NCI-H774 (cell line): Measurements from ENCODE around the gene RPS16.

Experiments used
- DNase-seq: peaks from one replicate; lab custom pipeline; 2025; lab: John Stamatoyannopoulos, UW

The RPS16 gene

DNA sequence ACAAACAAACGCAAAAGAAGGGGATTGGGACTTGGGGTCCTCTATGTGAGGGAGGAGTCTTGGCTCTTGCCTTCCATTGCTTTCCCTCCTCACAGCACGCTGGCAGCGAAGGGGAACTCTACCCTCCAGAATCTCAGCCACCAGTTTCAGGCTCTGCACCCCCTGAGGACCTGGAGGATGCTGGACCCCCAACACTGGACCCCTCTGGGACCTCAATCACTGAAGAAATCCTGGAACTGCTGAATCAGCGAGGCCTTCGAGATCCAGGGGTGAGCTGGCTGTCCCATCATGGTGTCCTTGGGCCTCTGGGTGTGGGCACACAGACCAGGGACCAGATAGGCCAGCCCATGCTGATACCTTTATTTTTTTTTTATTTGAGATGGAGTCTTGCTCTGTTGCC, 13.7 kb downstream of the RPS16 start:
- DNase-seq, result no peak

DNA sequence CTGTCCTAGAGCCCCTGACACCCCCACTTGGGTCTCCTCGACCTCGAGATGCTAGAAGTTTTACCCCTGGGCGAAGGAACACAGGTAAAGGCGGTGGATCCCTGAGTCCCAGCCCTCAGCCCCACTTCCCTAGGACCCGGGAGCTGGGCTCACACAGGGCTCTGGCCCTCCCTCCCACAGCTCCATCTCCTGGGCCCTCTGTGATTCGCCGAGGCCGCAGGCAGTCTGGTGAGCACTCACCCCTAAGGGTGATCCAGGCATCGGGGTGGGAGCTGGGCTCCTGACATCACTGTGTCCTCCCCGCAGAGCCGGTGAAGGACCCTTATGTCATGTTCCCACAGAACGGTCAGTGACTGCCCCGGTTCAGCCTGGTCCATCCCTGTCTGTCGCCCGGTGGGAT, 15.0 kb downstream of the RPS16 start:
- DNase-seq, result no peak

DNA sequence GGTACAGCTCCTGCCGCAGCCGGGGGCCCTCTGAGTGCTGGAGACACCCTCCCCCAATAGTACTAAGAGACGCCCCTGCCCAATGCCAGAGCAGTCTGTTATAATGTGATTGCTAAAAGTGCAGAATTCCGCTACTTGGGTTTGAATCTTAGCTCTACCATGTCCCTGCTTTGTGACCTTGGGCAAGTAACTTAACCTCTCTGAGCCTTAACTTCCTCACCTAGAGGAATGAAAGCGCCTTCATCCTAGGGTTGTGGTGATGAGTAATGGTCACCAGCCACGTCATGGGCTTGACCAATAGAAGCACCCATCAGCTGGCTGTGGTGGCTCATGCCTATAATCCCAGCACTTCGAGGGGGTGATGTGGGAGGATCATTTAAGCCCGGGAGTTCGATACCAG, 16.7 kb downstream of the RPS16 start:
- DNase-seq, result no peak

DNA sequence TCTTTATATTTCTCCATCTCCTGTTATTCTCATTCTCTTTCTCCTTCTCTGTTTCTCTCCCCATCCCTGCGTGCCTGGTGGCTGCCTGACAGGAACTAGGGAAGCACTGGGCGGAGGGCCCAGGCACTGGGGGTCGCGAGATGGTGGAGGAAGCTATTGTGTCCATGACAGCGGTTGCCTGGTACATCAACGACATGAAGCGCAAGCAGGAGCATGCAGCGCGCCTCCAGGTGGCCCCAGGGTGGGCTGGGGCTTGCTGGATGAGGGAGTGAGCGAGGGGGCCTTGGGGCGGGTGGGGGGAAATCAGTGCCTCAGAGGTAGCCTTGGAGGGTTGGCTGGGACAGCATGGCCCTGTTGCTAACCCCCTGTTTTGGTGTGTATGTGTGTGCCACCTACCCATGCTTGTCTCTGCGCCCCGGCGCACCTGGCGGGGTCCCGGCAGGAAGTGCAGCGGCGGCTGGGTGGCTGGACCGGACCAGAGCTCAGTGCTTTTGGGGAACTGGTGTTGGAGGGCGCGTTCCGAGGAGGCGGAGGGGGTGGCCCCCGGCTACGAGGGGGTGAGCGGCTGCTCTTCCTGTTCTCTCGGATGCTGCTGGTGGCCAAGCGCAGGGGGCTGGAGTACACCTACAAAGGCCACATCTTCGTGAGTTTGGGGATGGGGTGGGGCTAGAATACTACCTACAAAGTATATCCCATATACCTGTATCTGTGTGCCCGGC, 18.1 kb downstream of the RPS16 start:
- DNase-seq, result no peak

DNA sequence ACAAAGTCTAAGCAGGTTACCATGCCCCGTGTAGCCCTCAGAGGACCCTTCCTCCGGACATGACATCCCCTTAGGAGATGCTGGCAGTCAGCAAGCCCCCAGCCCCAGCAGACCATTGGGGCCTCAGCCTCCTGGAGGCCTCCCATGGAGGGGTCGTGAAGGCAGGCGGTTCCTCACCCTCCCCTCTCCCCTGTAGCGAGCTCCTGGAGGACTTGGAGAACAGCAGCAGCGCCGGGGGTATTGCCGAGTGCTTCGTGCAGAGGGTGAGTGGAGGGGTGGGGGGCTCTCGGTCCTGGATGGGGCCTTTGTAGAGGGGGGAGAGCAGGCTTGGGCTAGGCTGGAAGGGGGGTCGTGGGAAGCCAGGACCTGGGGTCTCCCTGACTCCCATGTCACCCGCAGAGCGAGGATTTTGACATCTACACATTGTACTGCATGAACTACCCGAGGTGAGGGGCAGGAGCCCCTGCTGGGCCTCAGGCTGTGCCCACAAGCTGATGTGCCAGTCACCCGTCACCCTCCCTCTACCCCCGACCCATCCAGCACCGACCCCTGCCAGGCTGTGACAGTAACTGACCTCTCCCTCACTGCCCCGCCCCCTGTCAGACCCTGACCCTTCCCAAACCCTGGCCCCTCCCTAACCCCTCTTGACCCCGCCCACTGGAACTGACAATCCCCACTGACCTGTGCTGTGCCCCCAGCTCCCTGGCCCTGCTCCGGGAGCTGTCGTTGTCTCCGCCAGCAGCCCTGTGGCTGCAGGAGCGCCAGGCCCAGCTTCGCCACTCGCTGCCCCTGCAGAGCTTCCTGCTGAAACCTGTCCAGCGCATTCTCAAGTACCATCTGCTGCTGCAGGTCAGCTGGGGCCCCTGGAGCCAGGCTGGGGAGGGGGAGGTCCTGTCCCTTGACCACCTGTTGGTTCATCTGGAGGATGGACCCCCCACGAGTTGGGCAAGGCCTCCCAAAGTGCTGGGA, 19.3 kb downstream of the RPS16 start:
- no peak for DNase-seq

DNA sequence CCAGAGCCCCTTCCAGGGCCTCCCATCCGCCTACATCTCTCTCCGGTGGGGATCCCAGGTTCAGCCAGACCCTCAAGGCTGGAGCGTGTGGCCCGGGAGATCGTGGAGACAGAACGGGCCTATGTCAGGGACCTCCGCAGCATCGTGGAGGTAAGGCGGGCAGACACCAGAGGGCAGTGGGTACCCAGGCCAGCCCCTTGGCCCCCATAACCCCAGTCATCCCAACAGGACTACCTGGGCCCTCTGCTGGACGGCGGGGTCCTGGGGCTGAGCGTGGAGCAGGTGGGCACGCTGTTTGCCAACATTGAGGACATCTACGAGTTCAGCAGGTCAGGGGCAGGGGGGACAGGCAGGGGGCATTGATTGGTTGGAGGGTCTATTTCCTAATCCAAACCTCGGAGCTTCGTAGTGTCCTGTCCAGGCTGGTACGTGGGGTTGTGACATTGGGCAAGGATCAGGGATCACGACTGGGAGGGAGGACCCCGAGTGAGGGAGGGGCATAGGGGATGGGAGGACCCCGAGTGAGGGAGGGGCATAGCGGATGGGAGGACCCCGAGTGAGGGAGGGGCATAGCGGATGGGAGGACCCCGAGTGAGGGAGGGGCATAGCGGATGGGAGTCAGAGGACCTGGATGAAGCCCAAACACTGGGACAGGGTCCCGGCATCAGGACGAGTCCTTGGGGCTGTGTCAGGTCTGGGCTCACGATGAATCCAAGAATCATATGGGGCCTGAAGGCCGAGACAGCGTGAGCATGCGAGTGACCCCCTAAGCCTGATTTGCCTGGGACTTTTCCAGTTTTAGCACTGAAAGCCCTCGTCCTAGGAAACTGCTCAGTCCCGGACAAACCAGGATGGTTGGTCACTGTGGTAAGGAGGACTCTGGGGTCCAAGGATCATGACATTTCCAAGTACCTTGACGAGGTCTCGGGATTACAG, 20.4 kb downstream of the RPS16 start:
- DNase-seq, result no peak

DNA sequence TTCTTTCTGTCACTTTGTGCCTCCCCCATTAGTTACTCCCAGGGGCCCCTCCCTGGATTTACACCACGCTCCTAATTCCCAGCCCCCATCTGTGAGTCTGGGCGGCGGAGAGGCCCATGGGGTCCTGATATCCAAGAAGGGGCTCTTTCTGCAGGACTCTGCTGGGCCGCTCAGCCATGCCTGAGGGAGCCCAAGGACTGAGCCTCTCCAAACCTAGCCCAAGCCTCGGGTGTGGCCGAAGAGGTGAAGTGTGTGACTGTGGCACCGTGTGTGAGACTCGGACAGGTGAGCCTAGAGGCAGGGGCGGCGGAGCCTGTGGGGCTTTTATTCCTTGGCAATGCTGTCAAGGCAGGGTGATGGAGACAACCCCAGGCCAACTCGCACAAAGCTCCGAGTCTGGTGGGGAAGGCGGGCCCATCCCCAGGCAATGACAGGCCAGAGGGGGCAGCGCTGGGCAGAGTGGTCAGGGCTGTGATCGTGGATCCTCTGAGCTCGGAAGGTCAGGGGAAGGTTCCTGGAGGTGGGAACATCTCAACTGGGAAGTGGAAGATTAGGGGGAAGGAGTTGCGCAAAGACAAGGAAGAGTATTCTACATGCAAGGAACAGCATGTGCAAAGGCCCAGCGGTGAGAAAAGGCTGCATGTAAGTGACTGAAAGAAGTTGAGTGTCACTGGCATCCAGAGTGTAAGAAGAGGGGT, 21.7 kb downstream of the RPS16 start:
- no peak for DNase-seq

DNA sequence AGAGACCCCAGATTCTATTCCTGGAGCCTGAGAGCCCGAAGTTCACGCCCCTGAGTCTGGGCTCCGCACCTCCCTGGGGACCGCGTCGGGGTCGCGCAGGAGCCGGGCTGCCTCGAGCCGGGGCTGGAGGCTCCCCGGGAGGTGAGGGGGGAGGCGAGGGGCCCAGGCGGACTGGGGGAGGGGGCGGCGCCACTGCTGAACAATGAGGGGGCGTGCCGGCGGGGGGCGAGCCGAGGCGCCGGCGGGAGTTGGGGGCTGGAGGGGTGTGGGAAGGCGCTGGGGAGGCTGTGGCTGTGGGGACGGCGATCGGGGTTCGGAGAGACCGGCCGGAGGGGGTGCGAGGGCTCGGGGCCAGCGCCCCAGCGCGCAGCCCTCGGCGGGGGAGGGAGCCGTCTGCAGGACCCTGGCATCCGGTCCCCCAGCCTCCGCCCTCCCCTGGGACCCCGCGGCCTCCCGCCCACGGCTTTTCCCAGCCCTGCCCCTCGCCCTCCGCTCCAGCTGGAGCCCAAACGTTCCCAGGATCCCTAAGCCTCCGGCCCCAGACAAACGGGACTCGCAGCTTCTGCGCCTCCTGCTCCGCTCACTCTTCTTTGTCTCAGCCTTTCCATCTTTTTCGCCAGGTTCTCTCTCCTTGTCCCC, 22.4 kb downstream of the RPS16 start:
- no peak for DNase-seq

DNA sequence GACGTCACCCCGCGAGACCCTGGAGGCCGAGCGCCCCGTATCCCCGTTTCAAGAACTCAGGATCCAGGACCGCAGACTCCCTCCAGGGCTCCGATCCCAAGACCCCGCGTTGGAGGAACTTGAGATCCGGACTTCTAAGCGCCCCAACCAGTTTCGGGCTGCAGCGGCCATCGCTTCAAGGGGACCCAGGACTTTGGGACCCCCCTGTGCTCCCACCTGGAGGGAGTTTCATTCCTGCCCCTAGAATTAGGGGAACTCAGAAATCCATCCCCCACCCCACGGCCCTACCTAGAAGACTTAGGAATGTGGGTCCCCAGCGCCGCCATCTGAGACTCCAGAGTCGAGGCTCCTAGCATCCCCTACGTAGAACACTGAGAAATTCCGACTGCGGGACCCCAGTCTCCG, 22.9 kb downstream of the RPS16 start:
- DNase-seq, result no peak

DNA sequence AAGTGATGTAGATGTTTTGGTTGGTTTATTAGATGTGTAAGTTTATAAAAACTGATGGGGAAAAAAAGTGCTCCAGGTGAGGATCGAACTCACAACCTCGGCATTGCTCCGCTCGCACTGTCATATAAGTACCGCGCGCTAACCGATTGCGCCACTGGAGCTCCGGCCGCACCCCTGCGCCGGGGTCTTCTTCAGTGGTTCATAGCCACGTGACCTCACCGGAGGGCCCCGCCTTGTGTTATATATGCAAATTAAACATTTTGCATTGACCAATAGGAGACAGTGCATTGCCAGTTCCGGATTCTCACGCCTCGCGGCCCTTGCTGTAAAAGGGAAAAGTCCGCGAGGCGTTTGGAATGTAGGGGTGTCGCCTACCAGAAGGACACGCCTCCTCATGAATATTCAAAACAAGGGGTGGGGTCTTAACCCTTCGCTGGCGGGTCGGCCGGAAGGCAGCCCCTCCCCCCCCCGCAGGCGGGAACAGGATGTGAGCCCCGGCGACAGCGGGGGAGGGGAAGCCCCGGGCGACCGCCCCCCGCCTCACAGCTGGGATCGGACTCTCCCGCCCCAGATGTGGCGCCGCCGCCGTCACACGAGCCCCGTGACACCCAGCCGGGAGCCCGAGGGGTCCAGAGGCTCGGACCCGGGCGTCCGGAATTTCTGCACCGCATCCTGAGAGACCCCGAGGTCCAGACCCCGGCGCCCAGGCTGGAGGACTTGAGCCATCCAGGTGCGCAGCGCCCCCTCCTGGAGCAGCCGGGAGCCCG, 23.5 kb downstream of the RPS16 start, which contains the start of gene PLEKHG2:
Gene PLEKHG2, plus strand, starts transcription at position 570 of the 767 bp plus-strand sequence. CDS start 1,418 bp downstream, outside the sequence.
- DNase-seq, result peak; percentile 98

DNA sequence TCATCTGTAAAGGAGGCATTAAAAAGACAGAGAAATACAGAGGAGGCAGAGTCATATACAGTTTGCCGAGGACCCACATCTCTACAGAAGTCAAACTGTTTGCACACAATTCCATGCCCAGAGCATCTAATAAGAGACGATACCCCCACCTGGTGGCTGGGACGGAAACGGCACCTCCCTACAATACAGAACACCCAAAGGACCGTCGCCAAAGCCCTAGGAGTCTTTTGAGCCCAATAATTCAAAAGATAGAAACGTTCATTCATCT, 24.0 kb downstream of the RPS16 start:
- DNase-seq, result peak; percentile 81

DNA sequence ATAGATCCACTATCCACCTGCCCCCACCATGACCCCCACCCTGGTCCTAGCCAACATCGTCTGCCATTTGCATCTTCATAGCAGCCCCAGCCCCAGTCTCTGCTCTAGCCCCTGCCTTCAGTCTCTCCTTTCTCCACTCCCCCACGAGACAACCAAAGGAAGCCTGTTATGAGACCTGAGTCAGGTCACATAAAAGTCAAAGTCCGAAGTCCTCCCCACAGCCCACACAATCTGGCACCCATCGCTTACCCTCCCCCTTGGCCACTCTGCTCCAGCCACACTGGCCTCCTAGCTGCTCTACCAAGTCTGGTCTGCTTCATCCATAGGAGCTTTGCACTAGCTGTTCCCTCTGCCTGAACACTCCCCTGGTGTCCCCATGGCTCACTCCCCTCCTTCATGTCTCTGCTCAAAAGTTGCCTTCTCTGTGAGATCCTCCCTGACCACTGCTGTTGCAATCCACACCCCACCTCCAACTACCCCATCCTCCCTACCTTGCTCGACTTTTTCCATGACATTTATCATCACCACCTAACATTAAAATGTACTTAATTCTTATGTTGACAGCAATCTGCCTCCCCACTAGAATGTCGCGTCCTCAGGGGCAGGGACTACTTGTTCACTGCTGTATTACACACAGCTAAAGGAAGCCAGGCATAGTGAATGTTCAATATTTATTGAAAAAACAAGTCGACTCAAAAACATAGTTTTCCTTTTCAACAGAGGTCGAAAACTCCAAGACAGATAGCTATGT, 24.5 kb downstream of the RPS16 start:
- DNase-seq, result no peak

DNA sequence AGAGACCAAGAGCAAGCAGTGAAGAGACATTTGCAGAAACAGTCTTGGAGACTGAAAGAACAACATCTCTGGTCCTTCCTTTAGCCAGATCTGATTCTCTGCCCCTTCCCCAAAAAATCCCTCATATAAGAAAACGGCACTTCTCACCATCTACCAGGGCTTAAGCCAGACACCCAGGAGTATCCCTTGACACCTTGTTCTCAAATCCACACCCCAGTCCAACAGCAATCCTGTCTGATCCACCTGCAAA, 25.0 kb downstream of the RPS16 start:
- no peak for DNase-seq

DNA sequence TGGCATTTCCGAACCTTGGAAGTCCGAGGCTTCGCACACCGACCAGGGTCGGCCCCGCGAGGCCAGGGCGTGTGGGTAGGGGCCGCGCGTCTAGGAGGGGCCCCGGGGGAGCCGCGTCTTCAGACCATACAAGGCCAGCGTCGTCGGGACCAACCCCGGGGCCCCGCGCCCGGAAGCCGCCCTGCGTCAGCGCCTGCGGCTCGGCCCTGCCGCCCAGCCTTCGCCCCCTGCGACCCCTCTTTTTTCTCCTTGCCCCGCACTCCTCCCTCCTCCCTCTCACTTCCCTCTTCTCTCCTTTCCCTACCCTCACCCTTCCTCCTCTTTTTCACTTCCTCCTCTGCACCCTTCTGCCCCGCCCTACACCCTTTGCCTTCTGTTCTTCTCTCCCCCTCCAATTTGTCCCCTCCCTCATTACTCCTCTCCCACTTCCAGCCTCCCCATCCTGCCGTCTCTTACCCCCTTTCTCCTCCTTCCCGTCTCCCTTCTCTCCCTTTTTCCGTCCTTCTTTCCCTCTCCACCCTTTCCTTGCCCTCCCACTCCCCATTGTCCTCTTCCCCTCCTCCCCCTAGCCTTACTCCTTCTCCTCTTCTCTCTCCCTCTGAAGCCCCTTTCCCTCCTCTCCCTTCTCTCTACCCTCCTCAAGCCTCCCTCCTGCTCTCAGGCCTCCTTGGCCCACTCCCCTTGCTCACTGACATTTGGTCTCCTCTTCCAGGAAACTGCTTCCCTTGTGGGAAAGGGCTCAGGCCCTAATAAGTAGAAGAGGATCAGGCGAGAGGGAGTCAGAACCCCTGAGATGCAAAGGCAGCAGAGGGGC, 25.5 kb downstream of the RPS16 start:
- no peak for DNase-seq

DNA sequence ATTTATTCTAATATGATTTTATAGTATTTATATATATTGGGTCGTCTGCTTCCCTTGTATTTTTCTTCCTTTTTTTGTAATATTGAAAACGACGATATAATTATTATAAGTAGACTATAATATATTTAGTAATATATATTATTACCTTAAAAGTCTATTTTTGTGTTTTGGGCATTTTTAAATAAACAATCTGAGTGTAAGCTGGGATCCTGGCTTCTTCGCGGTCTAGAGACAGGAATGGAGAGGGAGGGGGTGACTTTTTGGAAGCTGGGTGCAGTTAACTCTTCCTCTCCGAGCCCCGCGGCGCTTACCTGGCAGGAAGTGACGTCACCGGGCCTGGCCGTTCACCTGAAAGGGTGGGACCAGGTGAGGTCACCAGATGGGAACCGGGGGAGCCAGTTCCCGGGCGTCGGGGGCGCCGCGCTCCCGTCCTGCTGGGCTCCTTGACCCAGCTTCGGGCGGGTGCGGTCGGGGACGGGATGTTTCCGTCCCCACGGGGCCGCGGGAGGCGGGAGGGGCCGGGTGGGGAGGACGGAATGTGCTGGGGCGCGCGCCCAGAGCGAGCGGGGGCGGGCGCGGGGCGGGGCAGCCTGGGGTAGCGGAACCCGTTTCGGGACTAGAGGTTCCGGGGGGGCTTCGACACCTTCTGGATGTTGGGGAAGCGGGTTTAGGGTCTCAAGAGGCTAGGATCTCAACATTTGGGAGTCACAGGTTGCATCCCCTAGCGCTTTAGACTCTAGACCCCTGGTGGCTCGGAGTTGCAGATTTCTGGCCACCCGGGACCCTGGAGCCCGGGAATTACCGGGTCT, 26.3 kb downstream of the RPS16 start:
- DNase-seq, result peak; percentile 91

DNA sequence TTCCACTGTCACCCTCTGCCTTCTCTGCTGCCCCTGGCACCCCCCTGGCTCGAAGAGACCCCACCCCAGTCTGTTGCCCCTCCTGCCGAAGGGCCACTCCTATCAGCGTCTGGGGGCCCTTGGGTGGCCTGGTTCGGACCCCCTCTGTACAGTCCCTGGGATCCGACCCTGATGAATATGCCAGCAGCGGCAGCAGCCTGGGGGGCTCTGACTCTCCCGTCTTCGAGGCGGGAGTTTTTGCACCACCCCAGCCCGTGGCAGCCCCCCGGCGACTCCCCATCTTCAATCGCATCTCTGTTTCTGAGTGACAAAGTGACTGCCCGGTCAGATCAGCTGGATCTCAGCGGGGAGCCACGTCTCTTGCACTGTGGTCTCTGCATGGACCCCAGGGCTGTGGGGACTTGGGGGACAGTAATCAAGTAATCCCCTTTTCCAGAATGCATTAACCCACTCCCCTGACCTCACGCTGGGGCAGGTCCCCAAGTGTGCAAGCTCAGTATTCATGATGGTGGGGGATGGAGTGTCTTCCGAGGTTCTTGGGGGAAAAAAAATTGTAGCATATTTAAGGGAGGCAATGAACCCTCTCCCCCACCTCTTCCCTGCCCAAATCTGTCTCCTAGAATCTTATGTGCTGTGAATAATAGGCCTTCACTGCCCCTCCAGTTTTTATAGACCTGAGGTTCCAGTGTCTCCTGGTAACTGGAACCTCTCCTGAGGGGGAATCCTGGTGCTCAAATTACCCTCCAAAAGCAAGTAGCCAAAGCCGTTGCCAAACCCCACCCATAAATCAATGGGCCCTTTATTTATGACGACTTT, 27.1 kb downstream of the RPS16 start:
- no peak for DNase-seq

DNA sequence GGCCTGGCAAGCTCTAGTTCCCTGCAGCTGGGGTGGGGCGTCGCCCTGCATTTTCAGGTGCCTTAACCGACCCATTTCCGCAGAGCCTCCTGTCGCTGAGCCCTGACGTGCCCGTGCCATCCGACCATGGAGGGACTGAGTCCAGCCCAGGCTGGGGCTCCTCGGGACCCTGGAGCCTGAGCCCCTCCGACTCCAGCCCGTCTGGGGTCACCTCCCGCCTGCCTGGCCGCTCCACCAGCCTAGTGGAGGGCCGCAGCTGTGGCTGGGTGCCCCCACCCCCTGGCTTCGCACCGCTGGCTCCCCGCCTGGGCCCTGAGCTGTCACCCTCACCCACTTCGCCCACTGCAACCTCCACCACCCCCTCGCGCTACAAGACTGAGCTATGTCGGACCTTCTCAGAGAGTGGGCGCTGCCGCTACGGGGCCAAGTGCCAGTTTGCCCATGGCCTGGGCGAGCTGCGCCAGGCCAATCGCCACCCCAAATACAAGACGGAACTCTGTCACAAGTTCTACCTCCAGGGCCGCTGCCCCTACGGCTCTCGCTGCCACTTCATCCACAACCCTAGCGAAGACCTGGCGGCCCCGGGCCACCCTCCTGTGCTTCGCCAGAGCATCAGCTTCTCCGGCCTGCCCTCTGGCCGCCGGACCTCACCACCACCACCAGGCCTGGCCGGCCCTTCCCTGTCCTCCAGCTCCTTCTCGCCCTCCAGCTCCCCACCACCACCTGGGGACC, 27.9 kb downstream of the RPS16 start:
- DNase-seq, result no peak
